K562 (cell line): ENCODE data around the gene MBOAT1. TPM values are rescaled to one million over a fixed set of nuclear protein-coding genes. Genes with fewer than 3 reads are reported as not detected.

Experiments
- ATAC-seq: fragments of 200-7000 bp; cut with Tn5 transposase; 3 replicates; pipeline ENCODE4 v1.9.1; 2020; ENCODE audit warnings: moderate library complexity
- BruUV-seq: library from RNA; stranded (reverse); fragments of 400-500 nt; replicated peaks from 2 replicates; lab custom pipeline; 2021; lab: Mats Ljungman, UMichigan
- CTCF ChIA-PET: fragments of 300-600 bp; formaldehyde crosslinking; extraction: SDS; loops from one replicate; lab custom pipeline; 2021; ENCODE audit warnings: low intra/inter-chr PET ratio; lab: Yijun Ruan, JAX
- POLR2A ChIA-PET: fragments of 300-600, 350-650 bp; sonication (Branson Sonifier 250); formaldehyde crosslinking; extraction: SDS; loops from one replicate; lab custom pipeline; 2021; ENCODE audit warnings: antibody characterized with exemption, inconsistent platforms; lab: Yijun Ruan, JAX
- DNase-seq, 4 experiments: peaks; one replicate each; pipeline versions ENCODE4 v3.0.0 to v3.0.0-alpha.2; 2011 to 2018; ENCODE audit warnings: low spot score in 3 of 4, mixed read lengths in 3 of 4; ENCODE audit errors: extremely low read depth in 1 of 4
- FAIRE-seq: peaks from 2 replicates; lab custom pipeline; 2011; peaks lifted over from hg19 to GRCh38; lab: Jason Lieb, UNC
- H2AFZ ChIP-seq: 2 replicates; pipeline ENCODE4 v1.6.0; 2011; ENCODE audit warnings: low read depth, low read length, control low read depth, inconsistent platforms
- H3K27ac ChIP-seq: fragments of 200-600 bp; 3 replicates; pipeline ENCODE4 v1.8.0; 2011; ENCODE audit warnings: low read depth, mild to moderate bottlenecking, control low read depth, inconsistent platforms, low read length, moderate library complexity, mixed read lengths; ENCODE audit errors: extremely low read depth
- H3K27me3 ChIP-seq, 2 experiments: fragments of 300-600 bp in 1 of 2; 2 replicates in 1 of 2; 3 replicates in 1 of 2; pipeline versions ENCODE4 v1.6.0 to v1.8.0; 2011; ENCODE audit warnings: inconsistent platforms in 2 of 2, low read length in 2 of 2, mild to moderate bottlenecking in 1 of 2, mixed read lengths in 1 of 2, moderate library complexity in 1 of 2; ENCODE audit not compliant: control insufficient read depth in 2 of 2, insufficient read depth in 2 of 2
- H3K36me3 ChIP-seq: fragments of 300-600 bp; 3 replicates; pipeline ENCODE4 v1.8.0; 2011; ENCODE audit warnings: mild to moderate bottlenecking, low read length, inconsistent platforms; ENCODE audit not compliant: control insufficient read depth, insufficient read depth
- H3K4me1 ChIP-seq, 2 experiments: fragments of 200-600 bp in 1 of 2; replicated peaks in 1 of 2; 2 replicates in 1 of 2; 3 replicates in 1 of 2; pipeline versions ENCODE4 v1.5.1 to v1.8.0; 2011; ENCODE audit warnings: inconsistent platforms in 2 of 2, low read length in 2 of 2, mild to moderate bottlenecking in 1 of 2, mixed read lengths in 1 of 2, moderate library complexity in 1 of 2; ENCODE audit not compliant: control insufficient read depth in 2 of 2, insufficient read depth in 2 of 2
- H3K4me2 ChIP-seq: 2 replicates; pipeline ENCODE4 v1.6.1; 2011; ENCODE audit warnings: low read length, control low read depth, inconsistent platforms, mixed read lengths; ENCODE audit not compliant: insufficient read depth
- H3K4me3 ChIP-seq: fragments of 200-600 bp; sonication (generic), shearing (Covaris generic); 2 replicates; pipeline ENCODE4 v1.5.1; 2016; ENCODE audit warnings: control low read depth, inconsistent platforms
- H3K79me2 ChIP-seq: fragments of 200-600 bp; 3 replicates; pipeline ENCODE4 v1.8.0; 2011; ENCODE audit warnings: low read length, inconsistent platforms; ENCODE audit not compliant: control insufficient read depth, insufficient read depth
- H3K9ac ChIP-seq, 2 experiments: 2 replicates each; pipeline versions ENCODE4 v1.6.0 to v1.6.1; 2011; ENCODE audit warnings: low read depth in 2 of 2, low read length in 2 of 2, control low read depth in 1 of 2, inconsistent platforms in 1 of 2, mild to moderate bottlenecking in 1 of 2, mixed read lengths in 1 of 2; ENCODE audit not compliant: insufficient read depth in 1 of 2
- H3K9me1 ChIP-seq: one replicate; pipeline ENCODE4 v1.6.0; 2011; ENCODE audit warnings: inconsistent platforms, mild to moderate bottlenecking, low read length, moderate library complexity; ENCODE audit not compliant: control insufficient read depth, insufficient read depth
- H3K9me3 ChIP-seq: replicated peaks from 2 replicates; pipeline ENCODE4 v1.5.1; 2011; ENCODE audit warnings: low read depth, low read length, inconsistent platforms; ENCODE audit not compliant: control insufficient read depth, insufficient read depth
- H4K20me1 ChIP-seq: replicated peaks from 2 replicates; pipeline ENCODE4 v1.6.1; 2011; ENCODE audit warnings: low read length, inconsistent platforms, mixed read lengths; ENCODE audit not compliant: control insufficient read depth, insufficient read depth
- CBX1 ChIP-seq: sonication (generic); IDR thresholded peaks from 2 replicates; pipeline ENCODE4 v1.6.1; 2016; ENCODE audit warnings: antibody characterized with exemption, low read depth, mild to moderate bottlenecking
- CHD2 ChIP-seq: IDR thresholded peaks from 2 replicates; pipeline ENCODE4 v1.6.1; 2011; ENCODE audit warnings: low read depth, low read length
- HNRNPLL ChIP-seq: fragments of 200-400 bp; formaldehyde crosslinking; IDR thresholded peaks from 2 replicates; pipeline ENCODE4 v1.6.1; 2017; ENCODE audit warnings: low read length, low read depth, mild to moderate bottlenecking; ENCODE audit not compliant: poor library complexity, severe bottlenecking
- NFIC ChIP-seq: fragments of 450-650 bp; IDR thresholded peaks from 2 replicates; pipeline ENCODE4 v1.6.1; 2017; ENCODE audit warnings: mild to moderate bottlenecking, inconsistent platforms
- PURB ChIP-seq: sonication (generic); formaldehyde crosslinking; IDR thresholded peaks from 2 replicates; pipeline ENCODE4 v1.9.0; 2021; ENCODE audit warnings: low read depth, mild to moderate bottlenecking, missing genetic modification reagents
- RBFOX2 ChIP-seq: fragments of 200-400 bp; formaldehyde crosslinking; IDR thresholded peaks from 2 replicates; pipeline ENCODE4 v1.6.1; 2017; ENCODE audit warnings: low read depth, mild to moderate bottlenecking, low read length, moderate library complexity
- RBM34 ChIP-seq: fragments of 200-400 bp; formaldehyde crosslinking; IDR thresholded peaks from 2 replicates; pipeline ENCODE4 v1.6.1; 2018; ENCODE audit warnings: low read length, borderline replicate concordance; ENCODE audit not compliant: insufficient read depth
- SREBF1 ChIP-seq: fragments of 150-350 bp; IDR thresholded peaks from 2 replicates; pipeline ENCODE4 v1.6.1; 2014; ENCODE audit warnings: antibody characterized with exemption, low read depth, low read length, borderline replicate concordance
- ZNF121 ChIP-seq: sonication (generic); formaldehyde crosslinking; conservative IDR thresholded peaks from 2 replicates; pipeline ENCODE4 v1.8.0; 2022; ENCODE audit warnings: missing genetic modification reagents
- in situ Hi-C: fragments of 300-500 bp; cut with MboI; formaldehyde crosslinking; loops from 4 replicates; pipeline ENCODE4 v1.15.0; 2018; ENCODE audit warnings: inconsistent platforms, mixed read lengths
- intact Hi-C: fragments of 100-400 bp; cut with micrococcal nuclease; formaldehyde crosslinking; loops from 2 replicates; pipeline ENCODE4 v1.14.2; 2022
- polyA plus RNA-seq, 8 experiments: library from polyadenylated mRNA; depleted of rRNA in 4 of 8; stranded (reverse) in 5 of 8; unstranded in 3 of 8; fragments of >200 nt; fragmentation: Nextera tagmentation in 2 of 8; fragmentation: Illumina TruSeq in 1 of 8; extraction: Ambion mirVana in 2 of 8; extraction: Trizol in 1 of 8; gene quantifications; 2 replicates each; pipeline versions ENCODE4 v1.2.1 to v1.2.3, GENCODE V29; 2011 to 2014; ENCODE audit warnings: inconsistent platforms in 1 of 8, missing spikeins in 1 of 8
- total RNA-seq, 7 experiments: library from RNA; depleted of rRNA in 6 of 7; stranded (reverse); fragments of >200 nt in 6 of 7; fragmentation: Illumina TruSeq in 2 of 7; extraction: Trizol in 2 of 7; gene quantifications; 2 replicates each; pipeline versions ENCODE4 v1.2.1 to v1.2.3, GENCODE V29; 2011 to 2021; ENCODE audit warnings: low replicate concordance in 1 of 7

MBOAT1 gene
- total and polyA plus RNA-seq, 9 of the 15 experiments (the other 6 are each of a cell fraction or from before 2014, with no cell fraction given), result 0.13 to 16.5 (median 10.3) TPM

GRCh38 chr6:20215310-20215709, 3.0 kb upstream of the MBOAT1 start:
- H4K20me1 ChIP-seq, result no peaks in the 10 kb centered on the region
- H3K4me1 ChIP-seq, result peaks cover 36 to 42% of the 10 kb centered on the region in 2 experiments
- intact Hi-C loops, result no loop called here
- H3K36me3 ChIP-seq, result no peaks in the 10 kb centered on the region
- BruUV-seq, result no TSS peak
- no peak overlapping the region for H3K4me2 ChIP-seq
- no peak for TF ChIP-seq PURB (CRISPR knock-in tag)
- TF ChIP-seq CHD2, result no peak
- TF ChIP-seq ZNF121 (CRISPR knock-in tag), result no peak
- peak; percentile 52 for TF ChIP-seq NFIC
- TF ChIP-seq CBX1, result no peak
- no peak for TF ChIP-seq SREBF1
- no peak for TF ChIP-seq HNRNPLL
- TF ChIP-seq RBM34, result no peak
- no peak for TF ChIP-seq RBFOX2
- TF ChIP-seq, all 486 proteins: peak for 1
- CTCF ChIA-PET, result no interaction called here
- FAIRE-seq (no peak), DNase-seq (no peak), ATAC-seq (no peak)
- no peak overlapping the region for H2AFZ ChIP-seq
- no peaks in the 10 kb centered on the region for H3K9me3 ChIP-seq
- H3K9me1 ChIP-seq, result no peaks in the 10 kb centered on the region
- no peaks in the 10 kb centered on the region for H3K27me3 ChIP-seq
- POLR2A ChIA-PET, result no interaction called here
- H3K27ac ChIP-seq, result no peak overlapping the region
- H3K79me2 ChIP-seq, result peaks cover 15% of the 10 kb centered on the region; the same call in 1 of the 3 replicates
- H3K9ac ChIP-seq, result no peak overlapping the region
- H3K4me3 ChIP-seq, result no peak overlapping the region
- in situ Hi-C loops, result no loop called here
